Measurements from ENCODE around the gene RPRD2. TPM values are rescaled to one million over a fixed set of nuclear protein-coding genes. Genes with fewer than 3 reads are reported as not detected.

RPRD2 gene
- total RNA-seq, 3 donors from 2014 or later (not counting 1 experiment from before 2014, with no cell fraction given) = 30.3 to 38.8 (median 34.0) TPM

DNA sequence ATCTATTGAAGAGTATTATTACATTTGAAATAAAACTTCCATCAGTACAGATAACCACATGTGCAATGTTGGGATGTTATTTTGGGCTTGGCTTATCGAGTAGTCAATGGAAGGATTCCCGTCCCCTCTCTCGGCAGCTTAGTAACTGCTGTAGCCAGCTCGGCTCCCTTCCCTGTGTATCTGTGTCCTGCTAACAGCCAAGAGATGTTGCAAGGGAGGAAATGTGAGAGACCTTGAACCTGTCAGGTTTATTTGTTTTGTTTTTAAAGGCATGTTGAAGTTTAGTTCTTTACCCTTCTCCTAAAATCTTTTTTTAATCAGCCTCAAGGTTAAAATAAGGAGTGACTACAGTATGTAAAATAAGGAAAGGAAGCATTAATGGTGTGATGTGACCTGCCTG, 109.7 kb downstream of the RPRD2 start:
- peak overlapping the region in 1 of 2 donors; percentile 46 for H3K27ac Mint-ChIP-seq

DNA sequence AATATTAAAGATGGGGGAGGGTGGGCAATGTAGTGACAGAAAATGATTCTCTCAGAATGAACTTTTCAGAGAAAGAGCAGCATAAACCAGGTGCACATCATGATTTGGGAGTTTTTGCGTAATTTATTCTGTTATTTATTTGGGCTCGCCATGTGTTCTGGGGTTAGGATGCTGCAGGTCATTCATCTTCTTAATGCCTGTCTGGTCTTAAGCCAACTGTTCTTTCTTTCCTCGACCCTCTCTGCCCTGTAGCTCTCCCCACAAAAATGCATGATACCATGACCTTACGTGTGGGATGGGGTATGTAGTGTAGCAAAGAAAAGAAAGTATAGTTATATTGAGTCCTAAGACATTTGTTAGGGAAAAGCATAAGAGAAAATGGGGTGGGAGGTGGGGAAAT, 110.9 kb downstream of the RPRD2 start:
- DNase-seq = no peak
- H3K4me1 ChIP-seq (ENCODE audit: control insufficient read depth, insufficient read depth, low read length) = no peaks in the 10 kb centered on the region
- intact Hi-C loops (cut with micrococcal nuclease) = no loop called here
- TF ChIP-seq, protein P1, sequence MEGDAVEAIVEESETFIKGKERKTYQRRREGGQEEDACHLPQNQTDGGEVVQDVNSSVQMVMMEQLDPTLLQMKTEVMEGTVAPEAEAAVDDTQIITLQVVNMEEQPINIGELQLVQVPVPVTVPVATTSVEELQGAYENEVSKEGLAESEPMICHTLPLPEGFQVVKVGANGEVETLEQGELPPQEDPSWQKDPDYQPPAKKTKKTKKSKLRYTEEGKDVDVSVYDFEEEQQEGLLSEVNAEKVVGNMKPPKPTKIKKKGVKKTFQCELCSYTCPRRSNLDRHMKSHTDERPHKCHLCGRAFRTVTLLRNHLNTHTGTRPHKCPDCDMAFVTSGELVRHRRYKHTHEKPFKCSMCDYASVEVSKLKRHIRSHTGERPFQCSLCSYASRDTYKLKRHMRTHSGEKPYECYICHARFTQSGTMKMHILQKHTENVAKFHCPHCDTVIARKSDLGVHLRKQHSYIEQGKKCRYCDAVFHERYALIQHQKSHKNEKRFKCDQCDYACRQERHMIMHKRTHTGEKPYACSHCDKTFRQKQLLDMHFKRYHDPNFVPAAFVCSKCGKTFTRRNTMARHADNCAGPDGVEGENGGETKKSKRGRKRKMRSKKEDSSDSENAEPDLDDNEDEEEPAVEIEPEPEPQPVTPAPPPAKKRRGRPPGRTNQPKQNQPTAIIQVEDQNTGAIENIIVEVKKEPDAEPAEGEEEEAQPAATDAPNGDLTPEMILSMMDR (IDR thresholded peaks at IDR 0.05) = no peak
- H3K9me3 ChIP-seq (ENCODE audit: control insufficient read depth, insufficient read depth, low read length) = no peaks in the 10 kb centered on the region
- peaks cover 19% of the 10 kb centered on the region for H3K36me3 Mint-ChIP-seq
- no peaks in the 10 kb centered on the region for H3K27me3 Mint-ChIP-seq (ENCODE audit: low read depth in 2 of 2)
- H3K4me3 Mint-ChIP-seq = no peak overlapping the region
- no peak for ATAC-seq
- peaks cover 35% of the 10 kb centered on the region for H3K36me3 ChIP-seq (ENCODE audit: control insufficient read depth, insufficient read depth, low read length)
- no peaks in the 10 kb centered on the region for H3K27me3 ChIP-seq (ENCODE audit: control insufficient read depth, insufficient read depth, low read length)
- H3K9me3 Mint-ChIP-seq = no peaks in the 10 kb centered on the region
- H3K27ac ChIP-seq (ENCODE audit: low read length) = no peak overlapping the region
- H3K27ac Mint-ChIP-seq = peak overlapping the region in 1 of 2 donors; percentile 47
- no peak overlapping the region for H3K4me3 ChIP-seq (ENCODE audit: low read length)
- WGBS (ENCODE audit: insufficient coverage) = 95% methylated on average over 3 of the region's 4 CpGs
- peaks cover 5 to 6% of the 10 kb centered on the region in 2 donors for H3K4me1 Mint-ChIP-seq

More for the DNA sequence above, 109.7 kb downstream of the RPRD2 start:
- H3K27ac ChIP-seq (ENCODE audit: low read length) = no peak overlapping the region
- H3K36me3 Mint-ChIP-seq = peaks cover 19% of the 10 kb centered on the region
- DNase-seq = no peak
- no peak for ATAC-seq
- H3K4me1 ChIP-seq (ENCODE audit: control insufficient read depth, insufficient read depth, low read length) = no peaks in the 10 kb centered on the region
- H3K9me3 ChIP-seq (ENCODE audit: control insufficient read depth, insufficient read depth, low read length) = no peaks in the 10 kb centered on the region
- peaks cover 41% of the 10 kb centered on the region for H3K36me3 ChIP-seq (ENCODE audit: control insufficient read depth, insufficient read depth, low read length)
- intact Hi-C loops (cut with micrococcal nuclease) = no loop called here
- no peaks in the 10 kb centered on the region for H3K9me3 Mint-ChIP-seq
- H3K4me1 Mint-ChIP-seq = peaks cover 5 to 6% of the 10 kb centered on the region in 2 donors
- TF ChIP-seq, protein P1 (IDR thresholded peaks at IDR 0.05) = no peak
- no peaks in the 10 kb centered on the region for H3K27me3 Mint-ChIP-seq (ENCODE audit: low read depth in 2 of 2)
- H3K4me3 Mint-ChIP-seq = no peak overlapping the region
- no peak overlapping the region for H3K4me3 ChIP-seq (ENCODE audit: low read length)
- no peaks in the 10 kb centered on the region for H3K27me3 ChIP-seq (ENCODE audit: control insufficient read depth, insufficient read depth, low read length)
- 95% methylated on average over 4 of the region's 4 CpGs for WGBS (ENCODE audit: insufficient coverage)

DNA sequence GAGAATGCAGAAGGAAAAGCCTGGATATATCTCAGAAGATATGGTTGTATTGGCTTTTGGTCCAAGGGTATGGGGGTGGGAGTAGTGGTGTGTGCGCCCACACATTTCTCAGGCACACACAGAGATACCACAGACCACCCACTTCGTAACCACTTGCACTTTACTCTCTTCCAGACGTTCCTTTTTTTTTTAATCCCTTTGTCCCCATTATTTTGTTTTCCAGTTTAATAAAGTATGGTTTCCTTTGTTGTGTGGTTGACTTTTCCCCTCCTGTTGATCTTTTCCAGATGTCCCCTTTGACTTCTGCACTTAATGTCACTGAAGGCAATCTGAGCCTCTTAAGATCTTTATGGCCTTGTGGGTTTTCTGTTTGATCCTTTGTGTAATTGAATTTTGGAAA, 112.8 kb downstream of the RPRD2 start:
- no peak for DNase-seq
- H3K4me3 Mint-ChIP-seq = no peak overlapping the region

More for the DNA sequence above, 112.8 kb downstream of the RPRD2 start:
- ATAC-seq = no peak
- Histone ChIP-seq H3K4me1 (ENCODE audit: control insufficient read depth, insufficient read depth, low read length) (no peaks in the 10 kb centered on the region), H3K9me3 (ENCODE audit: control insufficient read depth, insufficient read depth, low read length) (no peaks in the 10 kb centered on the region), H3K27me3 (ENCODE audit: control insufficient read depth, insufficient read depth, low read length) (no peaks in the 10 kb centered on the region), H3K36me3 (ENCODE audit: control insufficient read depth, insufficient read depth, low read length) (peaks cover 17% of the 10 kb centered on the region), H3K27ac (ENCODE audit: low read length) (no peak overlapping the region), H3K4me3 (ENCODE audit: low read length) (no peak overlapping the region)
- peaks cover 3% of the 10 kb centered on the region for H3K36me3 Mint-ChIP-seq
- TF ChIP-seq, protein P1 (IDR thresholded peaks at IDR 0.05) = no peak
- H3K27me3 Mint-ChIP-seq (ENCODE audit: low read depth in 2 of 2) = no peaks in the 10 kb centered on the region
- H3K27ac Mint-ChIP-seq = peak overlapping the region in 1 of 2 donors; percentile 35
- peaks cover 0 to 6% of the 10 kb centered on the region in 2 donors for H3K4me1 Mint-ChIP-seq
- whole genome bisulfite sequencing (ENCODE audit: insufficient coverage) = no CpG with 5 or more reads among the region's 3 CpGs
- intact Hi-C loops (cut with micrococcal nuclease) = no loop called here
- no peaks in the 10 kb centered on the region for H3K9me3 Mint-ChIP-seq

Data from natural killer cell (primary cell).